Measurements from ENCODE around the gene ELP1.

DNA sequence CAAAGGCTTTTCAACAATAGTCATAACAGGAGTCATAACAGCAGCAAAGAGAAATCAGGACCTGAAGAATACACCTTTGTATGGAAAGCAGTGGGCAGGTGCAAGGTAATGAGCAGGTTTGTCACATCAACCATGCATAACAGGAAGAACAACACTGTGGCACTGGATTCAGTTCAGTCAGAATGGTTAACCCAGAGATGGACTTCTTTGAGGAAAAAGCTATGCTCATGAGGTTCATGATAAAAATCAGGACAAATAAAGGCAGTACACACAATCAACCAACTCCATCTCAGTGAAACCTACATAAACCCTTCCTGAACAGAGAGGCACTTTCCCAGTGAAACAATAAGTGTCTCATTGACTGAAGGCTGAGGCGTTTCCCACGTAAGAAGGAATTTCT lies 27.2 kb upstream of the ELP1 start:
- no peak for TF ChIP-seq EZH2 (IDR thresholded peaks at IDR 0.05; ENCODE audit: borderline replicate concordance, low read length)
- TF ChIP-seq, protein P1, sequence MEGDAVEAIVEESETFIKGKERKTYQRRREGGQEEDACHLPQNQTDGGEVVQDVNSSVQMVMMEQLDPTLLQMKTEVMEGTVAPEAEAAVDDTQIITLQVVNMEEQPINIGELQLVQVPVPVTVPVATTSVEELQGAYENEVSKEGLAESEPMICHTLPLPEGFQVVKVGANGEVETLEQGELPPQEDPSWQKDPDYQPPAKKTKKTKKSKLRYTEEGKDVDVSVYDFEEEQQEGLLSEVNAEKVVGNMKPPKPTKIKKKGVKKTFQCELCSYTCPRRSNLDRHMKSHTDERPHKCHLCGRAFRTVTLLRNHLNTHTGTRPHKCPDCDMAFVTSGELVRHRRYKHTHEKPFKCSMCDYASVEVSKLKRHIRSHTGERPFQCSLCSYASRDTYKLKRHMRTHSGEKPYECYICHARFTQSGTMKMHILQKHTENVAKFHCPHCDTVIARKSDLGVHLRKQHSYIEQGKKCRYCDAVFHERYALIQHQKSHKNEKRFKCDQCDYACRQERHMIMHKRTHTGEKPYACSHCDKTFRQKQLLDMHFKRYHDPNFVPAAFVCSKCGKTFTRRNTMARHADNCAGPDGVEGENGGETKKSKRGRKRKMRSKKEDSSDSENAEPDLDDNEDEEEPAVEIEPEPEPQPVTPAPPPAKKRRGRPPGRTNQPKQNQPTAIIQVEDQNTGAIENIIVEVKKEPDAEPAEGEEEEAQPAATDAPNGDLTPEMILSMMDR (IDR thresholded peaks at IDR 0.05; ENCODE audit: low read length), result no peak
